Measurements from ENCODE around the gene ADCY2.

Gene ADCY2

GRCh38 chr5:7467179-7467578 lies 71.2 kb downstream of the ADCY2 start:
- Histone ChIP-seq H3K4me3 (replicated peaks; ENCODE audit: insufficient read depth, low read length) (no peak overlapping the region), H3K27me3 (ENCODE audit: insufficient read depth, poor library complexity, severe bottlenecking) (no peaks in the 10 kb centered on the region), H3K27ac (replicated peaks) (no peak overlapping the region)
- no peak for DNase-seq (ENCODE audit: low read depth in 1 of 2, low spot score in 1 of 2)
- TF ChIP-seq POLR2AphosphoS5 (IDR thresholded peaks at IDR 0.05; ENCODE audit: low read depth) (no peak), SPI1 (IDR thresholded peaks at IDR 0.05; ENCODE audit: borderline replicate concordance, low read depth) (no peak), REST (IDR thresholded peaks at IDR 0.05; ENCODE audit: insufficient replicate concordance, low read depth) (no peak), GABPA (IDR thresholded peaks at IDR 0.05; ENCODE audit: low read depth) (no peak)
- TF ChIP-seq, protein P1, sequence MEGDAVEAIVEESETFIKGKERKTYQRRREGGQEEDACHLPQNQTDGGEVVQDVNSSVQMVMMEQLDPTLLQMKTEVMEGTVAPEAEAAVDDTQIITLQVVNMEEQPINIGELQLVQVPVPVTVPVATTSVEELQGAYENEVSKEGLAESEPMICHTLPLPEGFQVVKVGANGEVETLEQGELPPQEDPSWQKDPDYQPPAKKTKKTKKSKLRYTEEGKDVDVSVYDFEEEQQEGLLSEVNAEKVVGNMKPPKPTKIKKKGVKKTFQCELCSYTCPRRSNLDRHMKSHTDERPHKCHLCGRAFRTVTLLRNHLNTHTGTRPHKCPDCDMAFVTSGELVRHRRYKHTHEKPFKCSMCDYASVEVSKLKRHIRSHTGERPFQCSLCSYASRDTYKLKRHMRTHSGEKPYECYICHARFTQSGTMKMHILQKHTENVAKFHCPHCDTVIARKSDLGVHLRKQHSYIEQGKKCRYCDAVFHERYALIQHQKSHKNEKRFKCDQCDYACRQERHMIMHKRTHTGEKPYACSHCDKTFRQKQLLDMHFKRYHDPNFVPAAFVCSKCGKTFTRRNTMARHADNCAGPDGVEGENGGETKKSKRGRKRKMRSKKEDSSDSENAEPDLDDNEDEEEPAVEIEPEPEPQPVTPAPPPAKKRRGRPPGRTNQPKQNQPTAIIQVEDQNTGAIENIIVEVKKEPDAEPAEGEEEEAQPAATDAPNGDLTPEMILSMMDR (IDR thresholded peaks at IDR 0.05; ENCODE audit: insufficient read depth, low read length), result no peak

DNA sequence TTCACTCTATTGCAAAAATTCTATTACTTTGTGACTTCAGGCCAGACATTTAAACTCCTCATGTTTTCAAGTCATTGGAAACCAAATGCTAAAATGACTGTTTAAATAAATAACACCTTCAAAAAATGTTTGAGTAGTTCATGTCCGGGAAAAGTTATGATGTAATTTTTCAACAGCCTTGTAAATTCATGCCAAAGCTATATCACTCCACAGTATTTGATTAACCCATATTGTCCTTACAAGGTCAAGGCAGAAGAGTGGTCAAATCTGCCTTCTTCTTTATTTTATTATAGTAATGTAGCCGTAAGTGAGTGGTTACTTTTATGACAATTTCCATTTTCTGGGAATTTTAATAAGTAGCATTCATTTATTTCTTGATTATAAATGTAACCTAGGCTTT lies 72.8 kb downstream of the ADCY2 start:
- Histone ChIP-seq H3K27me3 (ENCODE audit: insufficient read depth, poor library complexity, severe bottlenecking) (no peaks in the 10 kb centered on the region), H3K4me3 (replicated peaks; ENCODE audit: insufficient read depth, low read length) (no peak overlapping the region), H3K27ac (replicated peaks) (no peak overlapping the region)
- no peak for DNase-seq (ENCODE audit: low read depth in 1 of 2, low spot score in 1 of 2)
- TF ChIP-seq GABPA (IDR thresholded peaks at IDR 0.05; ENCODE audit: low read depth) (no peak), SPI1 (IDR thresholded peaks at IDR 0.05; ENCODE audit: borderline replicate concordance, low read depth) (no peak), REST (IDR thresholded peaks at IDR 0.05; ENCODE audit: insufficient replicate concordance, low read depth) (no peak), POLR2AphosphoS5 (IDR thresholded peaks at IDR 0.05; ENCODE audit: low read depth) (no peak)
- TF ChIP-seq, protein P1 (IDR thresholded peaks at IDR 0.05; ENCODE audit: insufficient read depth, low read length), result no peak

- TF ChIP-seq SPI1 (IDR thresholded peaks at IDR 0.05; ENCODE audit: borderline replicate concordance, low read depth), result no peak
- TF ChIP-seq, protein P1 (IDR thresholded peaks at IDR 0.05; ENCODE audit: insufficient read depth, low read length), result no peak
- TF ChIP-seq REST (IDR thresholded peaks at IDR 0.05; ENCODE audit: insufficient replicate concordance, low read depth), result no peak
- TF ChIP-seq GABPA (IDR thresholded peaks at IDR 0.05; ENCODE audit: low read depth), result no peak
- no peak for TF ChIP-seq POLR2AphosphoS5 (IDR thresholded peaks at IDR 0.05; ENCODE audit: low read depth)
- Histone ChIP-seq H3K27me3 (ENCODE audit: insufficient read depth, poor library complexity, severe bottlenecking) (no peaks in the 10 kb centered on the region), H3K4me3 (replicated peaks; ENCODE audit: insufficient read depth, low read length) (no peak overlapping the region), H3K27ac (replicated peaks) (no peak overlapping the region)
- DNase-seq (ENCODE audit: low read depth in 1 of 2, low spot score in 1 of 2), result no peak
These were observed 75.8 kb downstream of the ADCY2 start for GRCh38 chr5:7471710-7472109.

Measured in HL-60 (cell line).